ENCODE results near the gene RNU7-1.

DNA sequence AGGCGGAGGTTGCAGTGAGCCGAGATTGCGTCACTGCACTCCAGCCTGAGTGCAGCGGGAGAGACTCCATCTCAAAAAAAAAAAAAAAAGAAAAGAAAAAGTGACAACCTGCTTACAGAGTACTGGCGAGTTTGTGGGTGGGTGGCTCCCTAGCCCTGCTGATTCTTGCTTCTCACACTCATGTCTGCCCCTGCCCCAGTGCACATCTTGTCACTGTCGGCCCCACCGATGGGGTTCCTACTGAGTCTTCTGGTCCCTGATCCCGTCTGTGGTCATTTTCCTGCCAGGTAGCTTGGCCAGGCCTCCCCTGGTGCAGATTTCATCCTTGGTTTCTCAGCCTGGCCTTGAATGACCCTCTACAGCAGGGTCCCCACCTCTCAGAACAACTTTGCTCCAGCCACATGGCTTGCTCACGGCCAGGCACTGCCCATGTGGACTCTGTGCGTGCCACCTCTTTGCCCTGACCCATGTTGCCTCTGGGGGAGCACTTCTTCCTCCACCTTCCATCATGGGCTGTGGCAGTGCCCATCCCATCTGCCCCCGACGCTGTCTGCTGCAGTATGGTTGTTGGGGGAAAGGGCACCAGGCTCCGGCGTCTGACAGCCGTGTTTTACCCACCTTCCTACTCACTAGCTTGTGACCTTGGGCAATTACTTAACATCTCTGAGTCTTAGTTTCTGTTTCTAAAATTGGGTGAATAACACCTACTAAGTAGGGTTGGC lies 5.4 kb downstream of the RNU7-1 start:
- TF ChIP-seq, protein P1, sequence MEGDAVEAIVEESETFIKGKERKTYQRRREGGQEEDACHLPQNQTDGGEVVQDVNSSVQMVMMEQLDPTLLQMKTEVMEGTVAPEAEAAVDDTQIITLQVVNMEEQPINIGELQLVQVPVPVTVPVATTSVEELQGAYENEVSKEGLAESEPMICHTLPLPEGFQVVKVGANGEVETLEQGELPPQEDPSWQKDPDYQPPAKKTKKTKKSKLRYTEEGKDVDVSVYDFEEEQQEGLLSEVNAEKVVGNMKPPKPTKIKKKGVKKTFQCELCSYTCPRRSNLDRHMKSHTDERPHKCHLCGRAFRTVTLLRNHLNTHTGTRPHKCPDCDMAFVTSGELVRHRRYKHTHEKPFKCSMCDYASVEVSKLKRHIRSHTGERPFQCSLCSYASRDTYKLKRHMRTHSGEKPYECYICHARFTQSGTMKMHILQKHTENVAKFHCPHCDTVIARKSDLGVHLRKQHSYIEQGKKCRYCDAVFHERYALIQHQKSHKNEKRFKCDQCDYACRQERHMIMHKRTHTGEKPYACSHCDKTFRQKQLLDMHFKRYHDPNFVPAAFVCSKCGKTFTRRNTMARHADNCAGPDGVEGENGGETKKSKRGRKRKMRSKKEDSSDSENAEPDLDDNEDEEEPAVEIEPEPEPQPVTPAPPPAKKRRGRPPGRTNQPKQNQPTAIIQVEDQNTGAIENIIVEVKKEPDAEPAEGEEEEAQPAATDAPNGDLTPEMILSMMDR (IDR thresholded peaks at IDR 0.05; ENCODE audit: insufficient read depth, low read length, poor library complexity, severe bottlenecking): no peak
- TF ChIP-seq EZH2phosphoT487 (conservative IDR thresholded peaks at IDR 0.05; ENCODE audit: low read length): no peak
